ENCODE measurements around the gene CASQ2. TPM values are rescaled to one million over a fixed set of nuclear protein-coding genes. Genes with fewer than 3 reads are reported as not detected.

CASQ2 gene
- total and polyA plus RNA-seq, 2 of the 4 experiments (the other 2 are of a cell fraction) = not detected

DNA sequence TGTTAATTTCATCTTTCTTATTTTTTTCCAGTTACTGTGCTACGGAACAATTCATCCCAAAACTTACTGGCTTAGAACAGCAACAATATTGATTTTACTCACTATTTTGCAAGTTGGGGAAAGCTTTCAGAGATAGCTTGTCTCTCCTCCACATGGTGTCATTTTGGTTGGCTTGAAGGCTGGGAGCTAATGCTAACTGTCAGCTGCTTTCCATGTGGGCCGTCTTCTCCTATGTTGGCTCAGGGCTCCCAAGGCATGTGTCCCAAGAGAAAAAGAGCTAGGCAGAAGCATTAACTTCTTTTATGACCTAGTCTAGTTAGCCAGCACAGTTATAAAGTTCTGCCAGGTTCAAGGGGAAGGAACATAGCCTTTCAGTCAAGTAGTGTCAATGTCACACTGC lies 33.9 kb upstream of the CASQ2 start:
- H2BK120ac ChIP-seq (ENCODE audit: low read depth, low read length) = no peak overlapping the region
- H2AK9ac ChIP-seq (replicated peaks; ENCODE audit: low read depth, low read length, poor library complexity) = no peak overlapping the region
- no peak overlapping the region for H3K9ac ChIP-seq (ENCODE audit: low read depth, low read length)
- DNase-seq = no peak
- no peak overlapping the region for H3K18ac ChIP-seq (ENCODE audit: low read depth, low read length)
- H3K4me1 ChIP-seq (ENCODE audit: control insufficient read depth, insufficient read depth, low read length) = no peaks in the 10 kb centered on the region
- no peaks in the 10 kb centered on the region for H3K79me1 ChIP-seq (ENCODE audit: low read depth in 1 of 2, low read length in 2 of 2)
- no peaks in the 10 kb centered on the region for H3K9me1 ChIP-seq (ENCODE audit: insufficient read depth, low read length)
- TF ChIP-seq CHD1 (IDR thresholded peaks at IDR 0.05; ENCODE audit: low read depth, low read length) = no peak
- no peak overlapping the region for H3K56ac ChIP-seq (ENCODE audit: extremely low read depth, insufficient read depth, low read length)
- H2BK20ac ChIP-seq (ENCODE audit: low read depth, low read length) = no peak overlapping the region
- H4K20me1 ChIP-seq (ENCODE audit: insufficient read depth, low read length) = no peaks in the 10 kb centered on the region
- H2BK15ac ChIP-seq (ENCODE audit: low read depth, low read length) = no peak overlapping the region
- no peak overlapping the region for H3K14ac ChIP-seq (replicated peaks; ENCODE audit: low read depth, low read length)
- CTCF ChIA-PET = interaction anchor here (0.6 kb wide), 2 partner anchors 179 to 944 kb away, joined by 3 read pairs; no protein-coding TSS in a partner anchor
- H3K4me3 ChIP-seq (ENCODE audit: insufficient read depth, low read depth, low read length) = no peak overlapping the region
- H3K4me2 ChIP-seq (ENCODE audit: low read depth, low read length) = no peak overlapping the region
- H3K36me3 ChIP-seq (ENCODE audit: control insufficient read depth, insufficient read depth, low read length) = no peaks in the 10 kb centered on the region
- H3K27ac ChIP-seq (ENCODE audit: insufficient read depth, low read length) = no peak overlapping the region
- no peak overlapping the region for H4K91ac ChIP-seq (ENCODE audit: insufficient read depth, low read depth, low read length)
- no TSS peak for BruUV-seq (replicated peaks)
- dilution Hi-C loops (cut with HindIII; ENCODE audit: low sequenced_read_pairs, unreplicated experiment) = no loop called here
- intact Hi-C loops (cut with micrococcal nuclease) = no loop called here
- no peak overlapping the region for H4K5ac ChIP-seq (ENCODE audit: low read depth, low read length)
- POLR2A ChIA-PET (ENCODE audit: unreplicated experiment) = interaction anchor here (0.6 kb wide), 1 partner anchor 1429 kb away, joined by 3 read pairs; no protein-coding TSS in a partner anchor
- no peak overlapping the region for H3K23ac ChIP-seq (ENCODE audit: low read depth, low read length)
- H2AK5ac ChIP-seq (ENCODE audit: low read depth, low read length) = no peak overlapping the region
- no peaks in the 10 kb centered on the region; the same call in 1 of the 2 replicates for H3K27me3 ChIP-seq (ENCODE audit: control insufficient read depth, insufficient read depth, low read length)
- no CpG with 5 or more reads among the region's 2 CpGs for WGBS, 2 experiments (ENCODE audit: extremely low coverage in 2 of 2, insufficient read length in 1 of 2)
- H3K4ac ChIP-seq (ENCODE audit: low read depth, low read length) = no peak overlapping the region
- H2BK5ac ChIP-seq (ENCODE audit: low read depth, low read length, poor library complexity, severe bottlenecking) = no peak overlapping the region
- no peak overlapping the region for H4K8ac ChIP-seq (ENCODE audit: low read depth in 2 of 2, low read length in 2 of 2)
- H2AFZ ChIP-seq (replicated peaks; ENCODE audit: low read length, poor library complexity) = no peak overlapping the region
- no peaks in the 10 kb centered on the region for H3K9me3 ChIP-seq (ENCODE audit: control insufficient read depth, insufficient read depth, low read length)
- in situ Hi-C loops (cut with MboI; ENCODE audit: low sequenced_read_pairs) = loop anchor here (10.0 kb wide), 2 partner anchors 182 to 692 kb away; no protein-coding TSS in a partner anchor
- no peak for ATAC-seq (ENCODE audit: low read depth)

All from IMR-90 (cell line).